ENCODE measurements around the gene XCR1.

The XCR1 gene

DNA sequence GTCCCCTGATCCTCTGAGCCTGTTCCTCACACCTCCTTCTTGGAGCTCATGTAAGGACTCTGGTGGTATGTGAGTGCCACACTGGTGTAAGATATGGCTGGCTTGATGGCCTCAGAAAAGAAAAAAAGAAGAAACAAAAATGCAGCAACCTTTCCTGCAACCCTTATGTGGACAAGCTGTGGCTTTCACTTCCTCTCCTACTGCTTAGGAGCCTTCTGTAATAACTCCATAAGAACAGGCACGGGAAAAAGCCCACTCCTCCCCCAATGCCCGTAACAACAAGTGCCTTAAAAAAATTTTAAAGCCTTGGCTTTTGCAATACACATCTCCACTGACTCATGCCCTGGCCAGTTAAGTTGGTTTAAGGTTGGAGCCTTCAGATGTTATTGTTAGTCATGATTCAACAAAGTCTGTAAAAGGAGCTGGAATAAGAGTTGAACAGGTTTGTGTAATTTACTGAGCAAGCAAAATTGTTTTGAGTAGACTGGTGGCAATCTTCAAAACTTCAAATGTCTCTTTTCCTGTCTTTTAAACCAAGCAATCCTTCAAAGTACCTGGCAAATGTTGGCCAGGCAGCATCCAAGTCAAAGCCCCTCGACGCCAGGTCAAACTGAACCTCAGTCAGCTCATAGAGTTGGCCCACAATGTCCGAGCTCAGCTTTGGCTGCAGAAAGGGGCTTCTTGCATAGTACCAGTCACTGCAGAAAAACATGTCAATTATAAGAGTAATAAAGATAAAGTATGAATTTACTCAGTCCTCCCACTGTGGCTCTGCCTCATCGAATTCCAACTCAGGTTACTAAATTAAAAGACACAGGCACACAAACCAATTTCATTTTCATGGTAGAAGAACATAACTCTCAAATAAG, 54.5 kb downstream of the XCR1 start:
- Histone ChIP-seq H4K20me1 (ENCODE audit: insufficient read depth) (no peaks in the 10 kb centered on the region), H3K27ac (no peak overlapping the region), H3K9ac (no peak overlapping the region), H3K27me3 (ENCODE audit: insufficient read depth, low read depth) (no peaks in the 10 kb centered on the region), H3K36me3 (ENCODE audit: insufficient read depth) (no peaks in the 10 kb centered on the region), H3K79me2 (ENCODE audit: insufficient read depth, low read depth) (no peaks in the 10 kb centered on the region), H3K4me1 (ENCODE audit: low read depth, poor library complexity, severe bottlenecking) (peaks cover 12% of the 10 kb centered on the region), H3K4me3 (IDR thresholded peaks at IDR 0.05; ENCODE audit: insufficient read depth, low read depth, low read length) (no peak overlapping the region), H2AFZ (ENCODE audit: low read depth) (no peak overlapping the region), H3K4me2 (no peak overlapping the region)
- TF ChIP-seq, protein P1, sequence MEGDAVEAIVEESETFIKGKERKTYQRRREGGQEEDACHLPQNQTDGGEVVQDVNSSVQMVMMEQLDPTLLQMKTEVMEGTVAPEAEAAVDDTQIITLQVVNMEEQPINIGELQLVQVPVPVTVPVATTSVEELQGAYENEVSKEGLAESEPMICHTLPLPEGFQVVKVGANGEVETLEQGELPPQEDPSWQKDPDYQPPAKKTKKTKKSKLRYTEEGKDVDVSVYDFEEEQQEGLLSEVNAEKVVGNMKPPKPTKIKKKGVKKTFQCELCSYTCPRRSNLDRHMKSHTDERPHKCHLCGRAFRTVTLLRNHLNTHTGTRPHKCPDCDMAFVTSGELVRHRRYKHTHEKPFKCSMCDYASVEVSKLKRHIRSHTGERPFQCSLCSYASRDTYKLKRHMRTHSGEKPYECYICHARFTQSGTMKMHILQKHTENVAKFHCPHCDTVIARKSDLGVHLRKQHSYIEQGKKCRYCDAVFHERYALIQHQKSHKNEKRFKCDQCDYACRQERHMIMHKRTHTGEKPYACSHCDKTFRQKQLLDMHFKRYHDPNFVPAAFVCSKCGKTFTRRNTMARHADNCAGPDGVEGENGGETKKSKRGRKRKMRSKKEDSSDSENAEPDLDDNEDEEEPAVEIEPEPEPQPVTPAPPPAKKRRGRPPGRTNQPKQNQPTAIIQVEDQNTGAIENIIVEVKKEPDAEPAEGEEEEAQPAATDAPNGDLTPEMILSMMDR (conservative IDR thresholded peaks at IDR 0.05; ENCODE audit: low read depth, low read length): no peak

DNA sequence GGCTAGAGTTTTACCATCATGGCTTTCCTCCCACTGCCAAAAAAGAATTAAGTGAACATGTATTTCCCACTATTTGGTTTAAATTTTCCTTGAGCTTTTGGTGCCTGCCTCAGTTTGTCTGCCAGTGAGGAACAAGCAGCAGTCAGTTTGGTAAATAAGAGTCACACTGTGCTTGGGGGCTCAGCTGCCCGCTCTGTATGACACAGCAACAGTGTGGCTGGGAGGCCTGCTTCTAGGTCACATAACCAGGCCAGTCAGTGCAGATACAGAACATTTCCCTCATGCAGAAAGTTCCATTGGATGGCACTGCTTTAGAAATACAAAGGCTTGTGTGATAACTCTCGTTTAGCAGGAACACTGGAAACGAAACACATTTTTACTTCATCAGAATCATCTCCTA, 57.3 kb downstream of the XCR1 start:
- Histone ChIP-seq H3K4me3 (IDR thresholded peaks at IDR 0.05; ENCODE audit: insufficient read depth, low read depth, low read length) (no peak overlapping the region), H3K36me3 (ENCODE audit: insufficient read depth) (no peaks in the 10 kb centered on the region), H2AFZ (ENCODE audit: low read depth) (no peak overlapping the region), H3K79me2 (ENCODE audit: insufficient read depth, low read depth) (no peaks in the 10 kb centered on the region), H4K20me1 (ENCODE audit: insufficient read depth) (no peaks in the 10 kb centered on the region), H3K27me3 (ENCODE audit: insufficient read depth, low read depth) (no peaks in the 10 kb centered on the region), H3K4me2 (no peak overlapping the region), H3K9ac (no peak overlapping the region), H3K27ac (no peak overlapping the region), H3K4me1 (ENCODE audit: low read depth, poor library complexity, severe bottlenecking) (peaks cover 12% of the 10 kb centered on the region)
- TF ChIP-seq, protein P1 (conservative IDR thresholded peaks at IDR 0.05; ENCODE audit: low read depth, low read length): no peak

DNA sequence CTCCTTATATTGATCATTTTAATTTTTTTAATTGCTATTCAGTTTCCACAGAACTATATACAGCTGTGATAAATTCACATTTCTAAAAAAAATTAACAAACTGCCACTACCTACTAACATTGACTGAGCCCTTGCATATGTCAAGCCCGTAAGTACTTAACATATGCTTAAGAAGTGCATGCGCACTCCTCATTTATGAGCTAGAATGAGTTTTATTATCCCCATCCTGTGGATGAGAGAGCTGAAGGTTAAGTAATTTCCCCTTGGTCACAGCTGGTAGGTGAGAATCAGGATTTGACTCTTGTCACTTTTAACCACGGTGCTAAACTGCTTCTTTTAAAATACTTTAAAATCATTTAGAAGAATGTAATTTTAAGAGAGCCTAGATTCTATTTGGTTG, 58.2 kb downstream of the XCR1 start:
- Histone ChIP-seq H3K27ac (no peak overlapping the region), H3K79me2 (ENCODE audit: insufficient read depth, low read depth) (no peaks in the 10 kb centered on the region), H3K27me3 (ENCODE audit: insufficient read depth, low read depth) (no peaks in the 10 kb centered on the region), H3K36me3 (ENCODE audit: insufficient read depth) (no peaks in the 10 kb centered on the region), H4K20me1 (ENCODE audit: insufficient read depth) (no peaks in the 10 kb centered on the region), H3K4me1 (ENCODE audit: low read depth, poor library complexity, severe bottlenecking) (peaks cover 12% of the 10 kb centered on the region), H3K4me2 (no peak overlapping the region), H3K4me3 (IDR thresholded peaks at IDR 0.05; ENCODE audit: insufficient read depth, low read depth, low read length) (no peak overlapping the region), H3K9ac (no peak overlapping the region), H2AFZ (ENCODE audit: low read depth) (no peak overlapping the region)
- TF ChIP-seq, protein P1 (conservative IDR thresholded peaks at IDR 0.05; ENCODE audit: low read depth, low read length): no peak

DNA sequence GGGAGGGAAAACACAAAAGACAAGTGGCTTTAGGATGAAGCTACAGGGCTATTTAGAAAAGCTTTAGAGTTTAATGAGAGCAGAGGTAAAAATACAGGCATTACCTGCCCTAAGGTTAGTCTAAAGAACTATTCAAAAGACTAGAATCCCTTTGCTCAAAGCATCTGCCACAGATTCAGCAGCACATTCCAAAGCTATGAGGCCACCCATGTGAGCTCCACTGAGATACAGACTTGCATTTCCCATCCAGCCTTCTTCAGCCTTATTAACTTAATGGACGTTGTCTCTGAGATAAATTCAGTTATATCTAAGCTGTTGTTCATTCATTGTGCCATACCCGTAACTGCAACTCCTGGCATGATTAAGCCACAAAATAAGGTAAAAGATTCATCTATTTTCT, 58.6 kb downstream of the XCR1 start:
- Histone ChIP-seq H3K4me1 (ENCODE audit: low read depth, poor library complexity, severe bottlenecking) (peaks cover 12% of the 10 kb centered on the region), H2AFZ (ENCODE audit: low read depth) (no peak overlapping the region), H3K4me3 (IDR thresholded peaks at IDR 0.05; ENCODE audit: insufficient read depth, low read depth, low read length) (no peak overlapping the region), H3K36me3 (ENCODE audit: insufficient read depth) (no peaks in the 10 kb centered on the region), H3K9ac (no peak overlapping the region), H4K20me1 (ENCODE audit: insufficient read depth) (no peaks in the 10 kb centered on the region), H3K4me2 (no peak overlapping the region), H3K27ac (no peak overlapping the region), H3K79me2 (ENCODE audit: insufficient read depth, low read depth) (no peaks in the 10 kb centered on the region), H3K27me3 (ENCODE audit: insufficient read depth, low read depth) (no peaks in the 10 kb centered on the region)
- TF ChIP-seq, protein P1 (conservative IDR thresholded peaks at IDR 0.05; ENCODE audit: low read depth, low read length): no peak
